Left ventricle myocardium inferior (tissue), 1 donor: ENCODE measurements around the gene GPR160. TPM values are rescaled to one million over a fixed set of nuclear protein-coding genes. Genes with fewer than 3 reads are reported as not detected.

Experiments used
- DNase-seq: peaks from one replicate; pipeline ENCODE4 v3.0.0-alpha.2; 2020
- H3K27ac ChIP-seq: fragments of 200-600 bp; replicated peaks from 2 replicates; pipeline ENCODE4 v1.8.0; 2021
- H3K27me3 ChIP-seq: fragments of 200-600 bp; 2 replicates; pipeline ENCODE4 v1.8.0; 2021; ENCODE audit warnings: low read depth
- H3K36me3 ChIP-seq: fragments of 200-600 bp; 2 replicates; pipeline ENCODE4 v1.8.0; 2021
- H3K4me1 ChIP-seq: fragments of 200-600 bp; 2 replicates; pipeline ENCODE4 v1.8.0; 2021
- H3K4me3 ChIP-seq: fragments of 200-600 bp; 2 replicates; pipeline ENCODE4 v1.8.0; 2021; ENCODE audit warnings: mild to moderate bottlenecking, moderate library complexity
- H3K9me3 ChIP-seq: fragments of 200-600 bp; replicated peaks from 2 replicates; pipeline ENCODE4 v1.8.0; 2021
- intact Hi-C: fragments of 100-400 bp; cut with micrococcal nuclease; formaldehyde crosslinking; loops from one replicate; pipeline ENCODE4 v1.11.0; 2022
- total RNA-seq: library from RNA; stranded (reverse); fragmentation: NEBNext Ultra II Directional; extraction: Animal tissue kit (Norgen Biotek cat#: 25700); gene quantifications from one replicate; pipeline ENCODE4 v1.2.1, GENCODE V29; 2021
- TF ChIP-seq, protein P1 (sequence below): fragments of 200-600 bp; IDR thresholded peaks from 2 replicates; pipeline ENCODE4 v1.8.0; 2021; ENCODE audit warnings: antibody characterized with exemption, mild to moderate bottlenecking, borderline replicate concordance
- donor health status: DM: no; HTN: yes; CAD: no; lungs with severe emphysema.

GPR160 gene
- total RNA-seq, 1 donor from 2014 or later = 0.99 TPM

DNA sequence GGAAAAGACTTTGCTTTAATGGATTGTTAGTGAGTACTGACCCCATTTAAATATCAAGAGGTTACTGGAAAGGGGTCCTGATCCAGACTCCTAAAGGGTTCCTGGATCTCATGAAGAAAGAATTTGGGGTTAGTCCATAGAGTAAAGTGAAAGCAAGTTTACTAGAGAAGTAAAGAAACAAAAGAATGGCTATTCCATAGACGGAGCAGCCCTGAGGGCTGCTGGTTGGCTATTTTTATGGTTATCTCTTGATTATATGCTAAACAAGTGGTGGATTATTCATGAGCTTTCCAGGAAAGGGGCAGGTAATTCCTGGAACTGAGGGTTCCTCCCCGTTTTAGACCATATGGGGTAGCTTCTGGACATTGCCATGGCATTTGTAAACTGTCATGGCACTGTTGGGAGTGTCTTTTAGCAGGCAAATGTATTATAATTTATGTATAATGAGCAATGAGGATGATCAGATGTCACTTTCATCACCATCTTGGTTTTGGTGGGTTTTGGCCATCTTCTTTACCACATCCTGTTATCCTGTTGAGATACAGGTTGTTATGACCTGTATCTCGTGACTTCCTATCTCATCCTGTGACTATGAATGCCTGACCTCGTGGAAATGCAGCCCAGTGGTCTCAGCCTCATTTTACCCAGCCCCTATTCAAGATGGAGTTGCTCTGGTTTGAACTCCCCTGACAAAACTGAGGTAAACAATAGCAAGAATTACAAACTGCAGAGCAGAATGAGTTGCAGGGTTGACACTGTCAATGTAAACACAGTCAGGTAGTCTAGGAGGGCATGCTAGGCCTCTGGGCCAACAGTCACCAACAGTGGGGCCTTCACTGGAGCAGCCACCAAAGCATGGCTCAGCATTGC is 10.3 kb upstream of the GPR160 start:
- H3K4me1 ChIP-seq = no peaks in the 10 kb centered on the region
- no peak overlapping the region for H3K27ac ChIP-seq
- H3K9me3 ChIP-seq = no peaks in the 10 kb centered on the region
- no peak for DNase-seq
- TF ChIP-seq, protein P1, sequence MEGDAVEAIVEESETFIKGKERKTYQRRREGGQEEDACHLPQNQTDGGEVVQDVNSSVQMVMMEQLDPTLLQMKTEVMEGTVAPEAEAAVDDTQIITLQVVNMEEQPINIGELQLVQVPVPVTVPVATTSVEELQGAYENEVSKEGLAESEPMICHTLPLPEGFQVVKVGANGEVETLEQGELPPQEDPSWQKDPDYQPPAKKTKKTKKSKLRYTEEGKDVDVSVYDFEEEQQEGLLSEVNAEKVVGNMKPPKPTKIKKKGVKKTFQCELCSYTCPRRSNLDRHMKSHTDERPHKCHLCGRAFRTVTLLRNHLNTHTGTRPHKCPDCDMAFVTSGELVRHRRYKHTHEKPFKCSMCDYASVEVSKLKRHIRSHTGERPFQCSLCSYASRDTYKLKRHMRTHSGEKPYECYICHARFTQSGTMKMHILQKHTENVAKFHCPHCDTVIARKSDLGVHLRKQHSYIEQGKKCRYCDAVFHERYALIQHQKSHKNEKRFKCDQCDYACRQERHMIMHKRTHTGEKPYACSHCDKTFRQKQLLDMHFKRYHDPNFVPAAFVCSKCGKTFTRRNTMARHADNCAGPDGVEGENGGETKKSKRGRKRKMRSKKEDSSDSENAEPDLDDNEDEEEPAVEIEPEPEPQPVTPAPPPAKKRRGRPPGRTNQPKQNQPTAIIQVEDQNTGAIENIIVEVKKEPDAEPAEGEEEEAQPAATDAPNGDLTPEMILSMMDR = no peak
- intact Hi-C loops = loop anchor here (10.0 kb wide), 1 partner anchor 163 kb away; the partner anchor contains the start of gene LRRC31
- peaks cover 6% of the 10 kb centered on the region for H3K27me3 ChIP-seq
- no peaks in the 10 kb centered on the region for H3K36me3 ChIP-seq
- no peak overlapping the region for H3K4me3 ChIP-seq

DNA sequence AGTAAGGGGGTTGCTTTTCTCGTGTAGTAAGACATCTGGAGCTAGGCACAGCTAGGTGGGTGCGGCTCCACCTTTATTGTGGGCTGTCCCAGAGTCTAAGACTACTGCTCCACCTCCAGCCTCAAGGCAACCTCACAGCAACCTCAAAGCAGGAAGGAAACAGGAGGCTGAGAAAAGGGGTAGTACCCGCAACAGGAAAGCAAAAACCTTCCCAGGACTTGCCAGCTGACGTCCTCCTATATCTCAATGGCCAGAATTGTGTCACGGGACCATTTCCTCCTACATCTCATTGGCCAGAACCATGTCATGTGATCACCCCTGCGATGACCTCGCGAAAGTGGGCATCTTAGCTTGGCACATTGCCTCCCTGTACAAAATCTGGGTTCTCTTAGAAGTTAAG is 4.3 kb upstream of the GPR160 start:
- no peaks in the 10 kb centered on the region for H3K9me3 ChIP-seq
- peaks cover 13% of the 10 kb centered on the region for H3K4me1 ChIP-seq
- no peak overlapping the region for H3K4me3 ChIP-seq
- TF ChIP-seq, protein P1 = no peak
- peaks cover 52% of the 10 kb centered on the region for H3K27me3 ChIP-seq
- no peaks in the 10 kb centered on the region for H3K36me3 ChIP-seq
- DNase-seq = no peak
- intact Hi-C loops = no loop called here
- H3K27ac ChIP-seq = no peak overlapping the region

DNA sequence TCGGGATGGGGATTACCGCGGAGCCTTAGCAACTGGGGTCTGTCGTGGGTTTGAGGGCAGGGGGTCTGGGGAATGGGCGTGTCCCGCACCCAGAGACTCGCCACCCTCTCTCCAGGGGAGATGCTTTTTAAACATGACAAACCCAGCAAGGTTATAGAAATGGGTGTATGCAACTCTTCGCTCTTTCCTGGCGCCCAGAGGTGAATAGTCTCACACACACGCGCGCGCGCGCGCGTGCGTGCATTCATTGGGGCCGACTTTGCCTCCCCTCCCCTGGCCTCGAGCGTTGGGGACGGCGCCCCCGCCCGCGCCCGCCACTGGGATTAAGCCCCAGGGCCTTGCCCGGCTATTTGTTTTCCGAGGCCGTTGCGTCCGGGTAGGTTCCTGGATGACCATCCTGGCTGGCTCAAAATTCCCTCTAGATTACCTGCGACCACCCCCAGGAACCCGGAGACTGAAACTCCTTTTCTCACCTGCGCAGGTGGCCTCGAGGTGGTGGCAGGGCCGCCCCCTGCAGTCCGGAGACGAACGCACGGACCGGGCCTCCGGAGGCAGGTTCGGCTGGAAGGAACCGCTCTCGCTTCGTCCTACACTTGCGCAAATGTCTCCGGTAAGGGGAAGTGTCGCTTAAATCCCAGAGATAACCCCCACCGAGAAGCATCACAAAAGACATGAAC is 777 bp downstream of the GPR160 start:
- no peaks in the 10 kb centered on the region for H3K36me3 ChIP-seq
- TF ChIP-seq, protein P1 = no peak
- peak overlapping the region; percentile 79 for H3K4me3 ChIP-seq
- H3K4me1 ChIP-seq = peaks cover 19% of the 10 kb centered on the region
- peaks cover 83% of the 10 kb centered on the region for H3K27me3 ChIP-seq
- DNase-seq = no peak
- H3K27ac ChIP-seq = no peak overlapping the region
- intact Hi-C loops = no loop called here
- H3K9me3 ChIP-seq = no peaks in the 10 kb centered on the region

DNA sequence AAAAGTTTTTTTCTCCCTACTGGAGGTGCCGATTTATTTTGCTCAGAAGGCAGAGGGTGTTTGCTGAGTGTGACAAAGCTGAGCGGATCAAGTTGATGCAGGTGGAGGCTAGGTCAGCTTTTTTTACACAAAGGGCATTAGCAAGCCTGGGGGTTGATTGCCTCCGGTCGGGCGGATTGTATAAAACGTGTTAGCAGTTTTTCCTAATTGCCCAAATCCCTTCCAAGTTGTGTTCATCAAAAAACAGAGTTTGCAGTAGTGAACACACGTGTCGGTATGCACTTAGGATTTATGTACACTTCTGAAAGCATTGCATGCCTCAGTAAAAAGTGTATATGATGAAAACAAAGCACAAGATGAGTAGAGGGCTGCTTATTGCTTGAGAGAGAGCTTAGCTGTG is 2.6 kb downstream of the GPR160 start:
- H3K36me3 ChIP-seq = no peaks in the 10 kb centered on the region
- no peak overlapping the region for H3K4me3 ChIP-seq
- TF ChIP-seq, protein P1 = no peak
- no peak for DNase-seq
- intact Hi-C loops = no loop called here
- H3K9me3 ChIP-seq = no peaks in the 10 kb centered on the region
- H3K27ac ChIP-seq = no peak overlapping the region
- peaks cover 78% of the 10 kb centered on the region for H3K27me3 ChIP-seq
- peaks cover 19% of the 10 kb centered on the region for H3K4me1 ChIP-seq

DNA sequence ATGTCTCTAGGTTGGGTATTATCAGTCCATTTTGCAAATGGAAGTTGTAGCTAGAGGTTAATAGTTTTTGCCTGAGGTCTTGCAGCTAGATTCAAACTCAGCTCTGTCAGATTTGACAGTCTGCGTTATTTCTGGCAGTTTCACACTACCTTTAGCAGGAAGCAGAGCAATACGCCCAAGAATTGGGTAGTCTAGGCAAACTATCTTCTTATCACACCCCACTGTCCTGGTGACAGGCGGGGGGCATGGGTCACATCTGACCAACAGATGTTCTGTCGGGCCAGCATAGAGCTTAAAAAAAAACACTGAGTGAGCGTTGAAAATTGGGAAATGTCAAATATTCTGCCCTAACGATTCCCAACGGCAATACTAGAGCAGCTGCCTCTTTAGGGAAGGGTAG is 5.7 kb downstream of the GPR160 start:
- DNase-seq = no peak
- Histone ChIP-seq H3K27me3 (peaks cover 47% of the 10 kb centered on the region), H3K4me1 (peaks cover 6% of the 10 kb centered on the region), H3K36me3 (no peaks in the 10 kb centered on the region), H3K27ac (no peak overlapping the region), H3K4me3 (no peak overlapping the region), H3K9me3 (no peaks in the 10 kb centered on the region)
- TF ChIP-seq, protein P1 = no peak
- intact Hi-C loops = no loop called here
